GM19193 (cell line): ENCODE results near the gene B4GALT6.

ENCODE experiments used
- POLR2A ChIP-seq: IDR thresholded peaks from 4 replicates; pipeline ENCODE4 v1.6.1; 2011; ENCODE audit not compliant: insufficient read depth, insufficient read length; ENCODE audit errors: extremely low read depth

B4GALT6 gene

GRCh38 chr18:31609886-31610285 is 74.5 kb downstream of the B4GALT6 start:
- TF ChIP-seq POLR2A = no peak

GRCh38 chr18:31607384-31607783 is 77.0 kb downstream of the B4GALT6 start:
- TF ChIP-seq POLR2A = no peak

GRCh38 chr18:31606265-31606664 is 78.1 kb downstream of the B4GALT6 start:
- no peak for TF ChIP-seq POLR2A

GRCh38 chr18:31603315-31603714 is 81.1 kb downstream of the B4GALT6 start:
- no peak for TF ChIP-seq POLR2A

GRCh38 chr18:31598021-31598805 is 86.2 kb downstream of the B4GALT6 start:
- TF ChIP-seq POLR2A = no peak

- no peak for TF ChIP-seq POLR2A
Observed at GRCh38 chr18:31596081-31596872, 88.1 kb downstream of the B4GALT6 start.

GRCh38 chr18:31595121-31595771 is 89.1 kb downstream of the B4GALT6 start:
- no peak for TF ChIP-seq POLR2A

- TF ChIP-seq POLR2A = no peak
Observed at GRCh38 chr18:31592506-31593157, 91.7 kb downstream of the B4GALT6 start.

GRCh38 chr18:31591628-31592027 is 92.8 kb downstream of the B4GALT6 start, which contains the start of gene TTR:
Gene TTR, plus strand, starts transcription at chr18:31591877. Its CDS starts 26 bp downstream, at chr18:31591903.
- TF ChIP-seq POLR2A = no peak

GRCh38 chr18:31591113-31591512 is 93.3 kb downstream of the B4GALT6 start:
- TF ChIP-seq POLR2A = no peak

GRCh38 chr18:31590570-31590969 is 93.8 kb downstream of the B4GALT6 start:
- TF ChIP-seq POLR2A = no peak

GRCh38 chr18:31587529-31587928 is 96.9 kb downstream of the B4GALT6 start:
- TF ChIP-seq POLR2A = no peak

GRCh38 chr18:31586616-31587015 is 97.8 kb downstream of the B4GALT6 start:
- no peak for TF ChIP-seq POLR2A

GRCh38 chr18:31585991-31586390 is 98.4 kb downstream of the B4GALT6 start:
- TF ChIP-seq POLR2A = no peak
